Hematopoietic multipotent progenitor cell treated with erythropoietin and hydrocortisone succinate and interleukin-3 and kit ligand, for 15 days (in vitro differentiated cells): Measurements from ENCODE around the gene TIAM2.

Experiments
- DNase-seq: peaks from one replicate; pipeline ENCODE4 v3.0.0-alpha.2; 2015; ENCODE audit warnings: low spot score

Gene TIAM2

GRCh38 chr6:155234687-155235086 lies 239.6 kb downstream of the TIAM2 start:
- no peak for DNase-seq

- DNase-seq = no peak
Observed at GRCh38 chr6:155235087-155235486, 240.0 kb downstream of the TIAM2 start.

- DNase-seq = no peak
Observed at GRCh38 chr6:155237613-155238012, 242.5 kb downstream of the TIAM2 start.

- no peak for DNase-seq
Observed at GRCh38 chr6:155240905-155241600, 245.9 kb downstream of the TIAM2 start.

- no peak for DNase-seq
Observed at GRCh38 chr6:155241966-155242365, 246.9 kb downstream of the TIAM2 start.

- DNase-seq = no peak
Observed at GRCh38 chr6:155244434-155244833, 249.3 kb downstream of the TIAM2 start.

GRCh38 chr6:155245193-155245592 lies 250.1 kb downstream of the TIAM2 start:
- DNase-seq = no peak

GRCh38 chr6:155245831-155246230 lies 250.7 kb downstream of the TIAM2 start:
- DNase-seq = no peak

GRCh38 chr6:155246825-155247224 lies 251.7 kb downstream of the TIAM2 start:
- DNase-seq = no peak

- DNase-seq = no peak
Observed at GRCh38 chr6:155247618-155248007, 252.5 kb downstream of the TIAM2 start.

GRCh38 chr6:155248008-155249001 lies 253.2 kb downstream of the TIAM2 start:
- DNase-seq = no peak

- DNase-seq = no peak
Observed at GRCh38 chr6:155250701-155251381, 255.7 kb downstream of the TIAM2 start.

- no peak for DNase-seq
Observed at GRCh38 chr6:155252581-155252980, 257.5 kb downstream of the TIAM2 start.

- no peak for DNase-seq
Observed at GRCh38 chr6:155253337-155253736, 258.2 kb downstream of the TIAM2 start.

GRCh38 chr6:155254139-155254538 lies 259.0 kb downstream of the TIAM2 start:
- DNase-seq = no peak

GRCh38 chr6:155256122-155256795 lies 261.1 kb downstream of the TIAM2 start:
- DNase-seq = no peak

GRCh38 chr6:155257796-155258195 lies 262.7 kb downstream of the TIAM2 start:
- no peak for DNase-seq

- DNase-seq = no peak
Observed at GRCh38 chr6:155259204-155259603, 264.1 kb downstream of the TIAM2 start.

- DNase-seq = no peak
Observed at GRCh38 chr6:155259897-155260296, 264.8 kb downstream of the TIAM2 start.

GRCh38 chr6:155260686-155261085 lies 265.6 kb downstream of the TIAM2 start:
- DNase-seq = no peak

- DNase-seq = no peak
Observed at GRCh38 chr6:155261111-155261900, 266.2 kb downstream of the TIAM2 start.
